Prostate gland (tissue), 2 donors: ENCODE data around the gene KLF5. TPM values are rescaled to one million over a fixed set of nuclear protein-coding genes. Genes with fewer than 3 reads are reported as not detected.

ENCODE experiments used
- DNase-seq: peaks from one replicate; pipeline ENCODE4 v3.0.0-alpha.2; 2019; ENCODE audit warnings: low spot score
- H3K27ac ChIP-seq, 2 donors: fragments of 200-600 bp; sonication (generic); 2 replicates each; pipeline ENCODE4 v1.5.1; 2017 to 2019
- H3K27me3 ChIP-seq: fragments of 200-600 bp; sonication (generic); replicated peaks from 2 replicates; pipeline ENCODE4 v1.5.1; 2019; ENCODE audit not compliant: insufficient read depth
- H3K36me3 ChIP-seq, 2 donors: fragments of 200-600 bp; sonication (generic); 1 replicate in 1 of 2; 2 replicates in 1 of 2; pipeline versions ENCODE4 v1.5.1 to v1.8.1; 2017 to 2019
- H3K4me1 ChIP-seq: fragments of 200-600 bp; sonication (generic); replicated peaks from 2 replicates; pipeline ENCODE4 v1.5.1; 2019
- H3K4me3 ChIP-seq, 2 donors: fragments of 200-600 bp; sonication (generic); 2 replicates each; pipeline ENCODE4 v1.5.1; 2017 to 2019
- H3K9me3 ChIP-seq: fragments of 200-600 bp; sonication (generic); 2 replicates; pipeline ENCODE4 v1.5.1; 2017
- POLR2A ChIP-seq: fragments of 450-650 bp; IDR thresholded peaks from one replicate; pipeline ENCODE4 v1.6.1; 2016; ENCODE audit warnings: antibody characterized with exemption, mild to moderate bottlenecking
- POLR2AphosphoS5 ChIP-seq: sonication (generic); formaldehyde crosslinking; IDR thresholded peaks from one replicate; pipeline ENCODE4 v1.6.1; 2017; ENCODE audit warnings: antibody characterized with exemption
- WGBS: methylation state at CpG from one replicate; pipeline ENCODE4 v1.1.5; 2018; 5-methylcytosine and 5-hydroxymethylcytosine counted together
- intact Hi-C: fragments of 100-400 bp; cut with DNase I; formaldehyde crosslinking; loops from one replicate; pipeline ENCODE4 v1.14.2; 2022
- total RNA-seq, 2 donors: library from RNA; depleted of rRNA; stranded (reverse); fragments of >200 nt; gene quantifications; one replicate each; pipeline ENCODE4 v1.1.0, GENCODE V29; 2016
- TF ChIP-seq, protein P1 (sequence below), 4 experiments: fragments of 200-600 bp in 2 of 4; fragments of 450-650 bp in 2 of 4; sonication (generic) in 2 of 4; IDR thresholded peaks; 1 replicate in 3 of 4; 2 replicates in 1 of 4; pipeline ENCODE4 v1.5.1; 2016 to 2019; ENCODE audit warnings: antibody characterized with exemption in 4 of 4, mild to moderate bottlenecking in 2 of 4, moderate library complexity in 2 of 4

The KLF5 gene
- total RNA-seq, 2 donors from 2014 or later = 42.3 to 50.6 TPM

DNA sequence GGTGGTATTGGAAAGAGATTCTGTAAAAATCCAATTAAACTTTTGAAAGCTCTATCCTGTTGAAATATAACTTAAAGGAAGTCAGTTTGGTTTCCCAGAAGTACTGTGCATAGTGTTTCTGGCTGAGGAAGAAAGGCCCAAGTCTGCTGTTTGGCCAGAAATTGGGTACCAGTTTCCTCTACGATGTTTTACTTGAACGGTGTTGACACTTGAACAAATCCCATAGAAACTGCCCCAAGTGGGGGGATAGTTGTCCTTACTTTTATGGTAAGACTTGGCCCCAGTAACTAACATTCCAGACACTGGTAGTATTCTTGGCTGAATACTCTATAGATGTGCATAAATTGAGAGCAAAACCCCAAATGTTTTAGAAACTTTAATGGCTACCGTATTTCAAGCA lies 14.2 kb downstream of the KLF5 start:
- no peak overlapping the region for H3K4me3 ChIP-seq
- H3K9me3 ChIP-seq = no peaks in the 10 kb centered on the region
- no peak for TF ChIP-seq POLR2A
- no peak for TF ChIP-seq POLR2AphosphoS5
- TF ChIP-seq, protein P1, sequence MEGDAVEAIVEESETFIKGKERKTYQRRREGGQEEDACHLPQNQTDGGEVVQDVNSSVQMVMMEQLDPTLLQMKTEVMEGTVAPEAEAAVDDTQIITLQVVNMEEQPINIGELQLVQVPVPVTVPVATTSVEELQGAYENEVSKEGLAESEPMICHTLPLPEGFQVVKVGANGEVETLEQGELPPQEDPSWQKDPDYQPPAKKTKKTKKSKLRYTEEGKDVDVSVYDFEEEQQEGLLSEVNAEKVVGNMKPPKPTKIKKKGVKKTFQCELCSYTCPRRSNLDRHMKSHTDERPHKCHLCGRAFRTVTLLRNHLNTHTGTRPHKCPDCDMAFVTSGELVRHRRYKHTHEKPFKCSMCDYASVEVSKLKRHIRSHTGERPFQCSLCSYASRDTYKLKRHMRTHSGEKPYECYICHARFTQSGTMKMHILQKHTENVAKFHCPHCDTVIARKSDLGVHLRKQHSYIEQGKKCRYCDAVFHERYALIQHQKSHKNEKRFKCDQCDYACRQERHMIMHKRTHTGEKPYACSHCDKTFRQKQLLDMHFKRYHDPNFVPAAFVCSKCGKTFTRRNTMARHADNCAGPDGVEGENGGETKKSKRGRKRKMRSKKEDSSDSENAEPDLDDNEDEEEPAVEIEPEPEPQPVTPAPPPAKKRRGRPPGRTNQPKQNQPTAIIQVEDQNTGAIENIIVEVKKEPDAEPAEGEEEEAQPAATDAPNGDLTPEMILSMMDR (IDR thresholded peaks at IDR 0.05) = no peak
- no peak overlapping the region for H3K27ac ChIP-seq
- no peaks in the 10 kb centered on the region for H3K4me1 ChIP-seq
- 11% methylated on average over 3 of the region's 3 CpGs for WGBS
- no peak for DNase-seq
- no peaks in the 10 kb centered on the region for H3K27me3 ChIP-seq
- intact Hi-C loops = no loop called here
- H3K36me3 ChIP-seq = no peaks in the 10 kb centered on the region

DNA sequence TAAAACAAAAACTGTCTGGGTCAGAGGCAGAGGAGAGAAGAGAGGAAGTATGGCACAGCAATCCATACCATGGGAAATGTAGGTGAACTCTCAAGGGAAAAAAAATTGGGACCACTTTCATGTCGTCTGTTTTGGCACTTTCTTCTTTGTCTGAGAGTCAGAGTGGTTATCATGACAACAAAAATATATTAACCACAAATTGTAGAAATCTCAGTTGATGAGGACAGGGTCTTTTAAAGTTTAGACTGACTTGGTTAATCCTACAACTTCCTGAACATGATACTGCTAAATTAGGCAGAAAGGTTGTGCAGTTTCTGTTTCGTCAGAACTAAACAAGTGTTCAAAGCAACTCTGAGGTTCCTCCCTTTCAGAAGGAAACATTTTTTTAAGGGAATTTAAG lies 15.2 kb downstream of the KLF5 start:
- no peak for DNase-seq
- no peaks in the 10 kb centered on the region for H3K9me3 ChIP-seq
- TF ChIP-seq, protein P1 (IDR thresholded peaks at IDR 0.05) = no peak
- TF ChIP-seq POLR2AphosphoS5 = no peak
- no peak for TF ChIP-seq POLR2A
- no peak overlapping the region for H3K27ac ChIP-seq
- H3K4me3 ChIP-seq = no peak overlapping the region
- no peaks in the 10 kb centered on the region for H3K27me3 ChIP-seq
- no peaks in the 10 kb centered on the region for H3K36me3 ChIP-seq
- no peaks in the 10 kb centered on the region for H3K4me1 ChIP-seq
- 34% methylated on average over 2 of the region's 2 CpGs for WGBS
- intact Hi-C loops = no loop called here

DNA sequence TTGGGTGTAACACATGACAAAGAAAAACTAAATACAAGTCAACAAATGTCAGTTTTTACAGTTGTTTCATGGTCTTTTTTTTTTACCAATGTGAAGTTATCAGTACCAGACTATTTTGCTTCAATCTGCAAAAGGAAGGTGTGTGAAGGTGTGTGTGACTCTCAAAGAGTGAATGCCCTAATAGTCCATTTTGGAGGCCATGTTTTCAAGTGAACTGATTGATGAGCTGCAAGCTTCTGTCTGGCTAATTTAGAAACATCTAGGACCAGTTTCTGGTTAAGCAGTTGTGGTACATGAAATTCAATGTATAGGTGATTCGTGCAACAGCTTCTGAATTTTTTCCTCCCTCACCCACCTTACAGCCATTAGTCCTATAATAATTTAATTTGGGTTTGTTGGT lies 16.1 kb downstream of the KLF5 start:
- H3K9me3 ChIP-seq = no peaks in the 10 kb centered on the region
- H3K4me3 ChIP-seq = no peak overlapping the region
- no peak for DNase-seq
- 82% methylated on average over 1 of the region's 1 CpG for WGBS
- H3K36me3 ChIP-seq = no peaks in the 10 kb centered on the region
- intact Hi-C loops = no loop called here
- H3K27me3 ChIP-seq = no peaks in the 10 kb centered on the region
- TF ChIP-seq POLR2AphosphoS5 (no peak), POLR2A (no peak)
- TF ChIP-seq, protein P1 (IDR thresholded peaks at IDR 0.05) = no peak
- no peak overlapping the region for H3K27ac ChIP-seq
- H3K4me1 ChIP-seq = no peaks in the 10 kb centered on the region

DNA sequence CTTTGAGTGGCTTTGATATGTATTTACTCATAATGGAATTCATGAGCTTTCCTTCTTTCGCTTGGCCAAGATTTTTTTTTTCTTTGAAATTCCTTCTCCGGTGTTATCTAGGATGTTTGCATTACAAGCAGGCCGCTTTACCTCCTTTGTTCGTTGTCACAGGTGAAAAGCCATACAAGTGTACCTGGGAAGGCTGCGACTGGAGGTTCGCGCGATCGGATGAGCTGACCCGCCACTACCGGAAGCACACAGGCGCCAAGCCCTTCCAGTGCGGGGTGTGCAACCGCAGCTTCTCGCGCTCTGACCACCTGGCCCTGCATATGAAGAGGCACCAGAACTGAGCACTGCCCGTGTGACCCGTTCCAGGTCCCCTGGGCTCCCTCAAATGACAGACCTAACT lies 16.7 kb downstream of the KLF5 start:
- intact Hi-C loops = no loop called here
- H3K4me3 ChIP-seq = no peak overlapping the region
- no peaks in the 10 kb centered on the region for H3K9me3 ChIP-seq
- no peaks in the 10 kb centered on the region for H3K36me3 ChIP-seq
- H3K27me3 ChIP-seq = no peaks in the 10 kb centered on the region
- no peak for DNase-seq
- WGBS = 52% methylated on average over 18 of the region's 18 CpGs
- H3K27ac ChIP-seq = no peak overlapping the region
- TF ChIP-seq POLR2A = no peak
- no peak for TF ChIP-seq POLR2AphosphoS5
- TF ChIP-seq, protein P1 (IDR thresholded peaks at IDR 0.05) = no peak
- no peaks in the 10 kb centered on the region for H3K4me1 ChIP-seq

DNA sequence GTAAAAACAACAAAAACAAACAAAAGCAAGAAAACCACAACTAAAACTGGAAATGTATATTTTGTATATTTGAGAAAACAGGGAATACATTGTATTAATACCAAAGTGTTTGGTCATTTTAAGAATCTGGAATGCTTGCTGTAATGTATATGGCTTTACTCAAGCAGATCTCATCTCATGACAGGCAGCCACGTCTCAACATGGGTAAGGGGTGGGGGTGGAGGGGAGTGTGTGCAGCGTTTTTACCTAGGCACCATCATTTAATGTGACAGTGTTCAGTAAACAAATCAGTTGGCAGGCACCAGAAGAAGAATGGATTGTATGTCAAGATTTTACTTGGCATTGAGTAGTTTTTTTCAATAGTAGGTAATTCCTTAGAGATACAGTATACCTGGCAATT lies 17.1 kb downstream of the KLF5 start:
- no peaks in the 10 kb centered on the region for H3K27me3 ChIP-seq
- H3K36me3 ChIP-seq = no peaks in the 10 kb centered on the region
- H3K4me3 ChIP-seq = no peak overlapping the region
- H3K27ac ChIP-seq = no peak overlapping the region
- TF ChIP-seq, protein P1 (IDR thresholded peaks at IDR 0.05) = no peak
- TF ChIP-seq POLR2AphosphoS5 = no peak
- TF ChIP-seq POLR2A = no peak
- WGBS = 43% methylated on average over 2 of the region's 2 CpGs
- DNase-seq = no peak
- intact Hi-C loops = no loop called here
- no peaks in the 10 kb centered on the region for H3K4me1 ChIP-seq
- no peaks in the 10 kb centered on the region for H3K9me3 ChIP-seq
